Fibroblast of upper back skin (primary cell): Measurements from ENCODE around the gene SEL1L3.

Experiments
- DNase-seq: peaks from one replicate; pipeline ENCODE4 v3.0.0-alpha.2; 2013

The SEL1L3 gene

DNA sequence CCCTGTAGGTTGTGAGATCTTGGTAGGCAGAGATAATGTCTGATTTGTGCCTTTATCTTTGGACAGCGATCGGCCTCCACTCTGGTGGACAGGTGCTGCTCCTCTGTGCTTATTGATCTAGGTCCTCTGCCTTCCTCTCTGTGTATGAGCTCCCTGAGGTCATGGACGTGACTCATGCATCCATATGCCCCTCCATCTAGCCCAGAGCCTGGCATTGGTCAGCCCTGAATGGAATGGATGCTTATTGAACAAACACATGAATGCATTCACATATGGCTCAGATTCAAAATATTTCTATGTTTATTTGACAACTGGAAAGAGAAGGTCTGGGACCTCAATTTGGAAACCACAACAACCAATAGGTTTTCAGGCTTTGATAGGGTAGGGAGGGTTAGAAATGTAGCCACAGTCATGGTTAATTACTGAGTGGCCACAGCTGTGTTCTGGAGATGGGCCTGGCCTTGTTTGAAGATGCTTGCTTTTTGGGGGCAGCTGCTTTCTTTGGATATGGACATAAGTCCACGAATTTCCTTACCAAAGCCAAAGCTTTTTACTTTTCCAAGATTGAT lies 76.2 kb downstream of the SEL1L3 start:
- DNase-seq = no peak

DNA sequence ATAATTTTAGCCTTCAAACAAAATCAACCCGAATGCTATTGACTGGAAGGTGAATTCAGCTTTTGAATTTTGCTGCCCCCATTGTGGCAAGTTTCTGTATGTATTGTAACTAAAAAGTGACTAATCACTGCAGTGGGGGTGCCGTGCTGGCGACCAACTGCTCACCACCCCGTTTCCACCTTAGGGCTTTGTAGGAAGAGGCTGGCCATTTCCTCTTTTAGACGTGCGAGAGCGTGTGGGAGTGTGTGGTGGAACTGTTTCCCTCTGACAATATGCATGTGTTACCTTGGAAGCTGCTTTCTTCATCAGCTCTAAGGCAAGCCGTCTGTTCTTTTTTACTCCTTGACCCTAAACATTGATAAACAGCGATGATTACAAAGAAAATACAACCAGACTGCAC lies 78.8 kb downstream of the SEL1L3 start:
- DNase-seq = no peak

DNA sequence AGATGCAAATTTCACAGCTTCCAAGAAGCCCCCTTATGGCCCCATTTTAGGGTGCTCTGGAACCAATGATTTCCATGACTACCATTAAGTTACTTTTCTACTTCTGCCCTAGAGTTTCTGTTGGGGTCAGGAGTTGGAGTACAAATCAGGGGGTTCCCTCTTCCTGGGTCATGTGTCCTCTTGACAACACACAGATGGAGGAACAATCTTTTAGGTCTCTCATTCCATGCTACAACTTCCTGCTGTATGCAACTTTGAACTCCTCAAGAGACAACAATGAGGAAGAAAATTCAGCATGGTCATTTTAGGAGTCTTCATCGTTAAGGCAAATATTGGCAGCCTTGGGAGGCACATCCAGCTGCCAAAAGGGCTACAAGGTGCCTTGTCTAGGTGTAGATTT lies 79.7 kb downstream of the SEL1L3 start:
- DNase-seq = no peak

DNA sequence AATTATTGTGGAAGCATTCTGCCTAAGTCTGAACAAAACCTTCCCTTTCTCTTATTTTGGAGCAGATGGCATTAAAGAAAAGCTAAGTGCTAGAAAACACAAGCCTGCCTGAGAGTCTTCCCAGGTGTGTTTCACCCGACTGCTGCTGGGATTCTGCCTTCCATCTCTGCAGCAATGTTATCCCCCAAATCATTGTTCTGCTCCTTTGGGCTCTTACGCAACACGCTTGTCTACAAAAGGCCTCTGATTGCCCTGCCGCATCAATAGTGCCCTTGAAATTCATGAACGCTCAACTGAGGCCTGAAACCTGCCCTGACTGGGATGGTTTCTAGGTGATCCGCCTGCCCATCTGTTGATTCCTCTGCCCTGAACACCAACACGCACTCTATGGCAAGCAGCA lies 80.3 kb downstream of the SEL1L3 start:
- no peak for DNase-seq

DNA sequence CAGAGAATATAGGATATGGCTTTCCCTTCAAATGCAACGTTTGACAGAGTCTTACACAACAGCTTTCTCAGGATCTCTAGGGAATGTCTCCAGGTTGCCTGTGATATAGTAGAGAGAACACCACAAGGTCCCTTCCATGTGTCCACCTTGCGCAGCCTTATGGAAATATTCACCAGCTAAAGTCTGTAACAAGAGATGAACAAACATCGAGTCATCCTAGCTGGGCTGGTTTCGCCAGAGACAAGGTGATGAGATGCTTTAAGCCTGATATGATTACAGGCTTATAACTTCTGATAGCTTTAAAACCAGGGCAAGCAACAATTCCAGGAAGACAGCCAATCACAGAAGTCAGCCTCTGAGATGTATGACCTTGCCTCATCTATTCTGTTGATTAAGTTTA lies 83.8 kb downstream of the SEL1L3 start:
- DNase-seq = no peak

DNA sequence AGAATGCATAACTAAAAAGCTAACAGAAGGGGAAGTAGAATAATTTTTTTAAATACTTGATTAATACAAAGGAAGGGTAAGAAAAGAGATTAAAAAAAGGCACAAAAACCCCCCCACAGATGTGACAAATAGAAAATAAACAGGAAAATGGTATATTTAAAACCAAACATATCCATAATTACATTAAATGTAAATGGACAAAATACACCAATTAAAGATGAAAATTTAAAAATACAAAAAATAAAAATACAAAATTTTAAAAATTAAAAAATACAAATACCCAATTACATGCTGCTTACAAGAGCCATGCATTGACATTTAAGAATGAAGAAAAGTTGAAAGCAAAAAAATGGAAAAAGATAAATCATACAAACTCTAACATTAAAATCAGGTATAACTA lies 86.0 kb downstream of the SEL1L3 start:
- no peak for DNase-seq

DNA sequence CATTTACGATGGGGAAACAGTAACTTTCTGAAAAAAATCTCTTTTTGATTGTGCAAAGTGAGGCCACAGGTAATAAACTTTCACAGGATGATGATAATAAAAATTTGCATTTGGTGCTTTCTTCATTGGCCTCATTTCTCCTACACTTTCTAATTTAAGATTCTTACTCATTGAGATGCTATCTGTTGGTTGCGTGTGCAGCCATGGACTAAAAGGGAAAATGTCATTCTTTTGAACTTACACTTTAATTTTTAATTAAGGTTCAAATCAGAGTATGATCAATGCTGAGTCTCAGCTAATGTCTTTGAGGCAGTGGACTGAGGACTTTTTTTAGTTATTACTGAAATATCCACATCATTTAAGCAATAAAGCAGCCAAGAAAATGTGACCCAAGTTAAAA lies 87.6 kb downstream of the SEL1L3 start:
- DNase-seq = no peak

DNA sequence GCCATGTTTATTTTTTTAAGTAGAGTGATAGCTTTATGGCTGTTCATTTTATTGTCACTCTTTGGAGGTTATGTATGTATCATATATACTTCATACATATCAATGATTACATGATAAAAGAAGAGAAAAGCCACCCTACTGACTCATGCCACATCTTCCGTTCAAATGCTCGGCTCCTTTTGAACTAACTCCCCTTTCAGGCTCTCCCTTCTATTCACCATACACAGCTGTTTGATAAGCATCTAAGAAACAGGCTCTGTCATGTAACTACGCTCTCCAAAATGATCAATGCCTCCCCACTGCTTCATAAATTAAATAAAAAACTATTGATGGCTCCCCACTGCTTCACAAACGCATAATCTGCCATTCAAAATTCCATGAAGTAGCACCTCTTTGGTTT lies 89.4 kb downstream of the SEL1L3 start:
- DNase-seq = no peak

DNA sequence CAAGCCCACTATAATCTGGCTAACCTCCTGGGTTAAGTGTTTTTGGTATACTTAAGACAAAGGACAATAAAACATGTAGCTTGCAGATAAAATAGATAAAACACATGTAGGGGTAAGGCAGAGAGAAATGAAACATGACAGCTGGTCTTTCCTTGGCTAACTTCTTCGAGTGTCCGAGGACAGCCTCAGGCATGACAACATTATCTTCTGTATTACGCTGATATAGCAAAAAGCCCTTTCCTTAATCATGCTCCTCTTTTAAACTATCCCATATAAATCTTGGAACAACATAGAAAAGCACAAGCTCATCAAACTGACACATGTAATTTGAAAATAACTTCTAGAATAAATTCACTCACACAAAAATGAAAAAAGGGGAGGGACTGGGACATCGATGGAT lies 91.1 kb downstream of the SEL1L3 start:
- no peak for DNase-seq

DNA sequence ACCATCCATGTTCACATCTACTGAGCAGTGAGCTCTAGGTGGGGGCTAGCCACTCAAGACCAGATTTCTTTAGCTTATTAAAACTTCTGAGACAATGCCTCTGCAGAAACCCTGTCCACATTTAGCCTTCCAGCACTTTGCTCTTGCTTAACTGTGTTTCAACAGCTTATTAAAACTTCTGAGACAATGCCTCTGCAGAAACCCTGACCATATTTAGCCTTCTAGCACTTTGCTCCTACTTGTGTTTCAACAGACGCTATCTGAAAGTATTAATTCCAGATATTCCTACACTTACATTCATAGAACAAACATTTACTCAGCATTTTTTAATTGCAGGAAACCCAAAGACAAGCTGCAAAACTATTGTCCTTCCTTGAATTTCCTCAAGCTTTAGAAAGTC lies 91.9 kb downstream of the SEL1L3 start:
- no peak for DNase-seq

DNA sequence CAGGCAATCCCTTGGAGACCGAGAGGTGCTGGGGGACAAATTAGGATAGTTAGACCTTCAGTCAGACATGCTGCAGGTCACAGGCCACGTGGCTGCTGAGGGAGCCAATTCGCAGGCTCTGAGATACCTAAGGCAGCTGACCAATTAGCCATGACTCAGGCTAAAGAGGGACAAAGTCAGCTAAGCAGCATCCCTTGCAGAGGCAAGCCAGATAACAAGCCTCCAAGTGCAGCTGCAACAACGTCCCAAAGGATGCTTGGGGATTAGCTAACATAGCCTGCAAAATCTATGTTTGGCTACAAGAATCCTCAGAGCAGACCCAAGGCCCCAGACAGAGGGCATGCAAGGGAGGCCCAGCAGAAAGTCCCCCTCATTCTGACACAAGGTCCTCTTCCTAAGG lies 93.5 kb downstream of the SEL1L3 start:
- peak; percentile 27 for DNase-seq

DNA sequence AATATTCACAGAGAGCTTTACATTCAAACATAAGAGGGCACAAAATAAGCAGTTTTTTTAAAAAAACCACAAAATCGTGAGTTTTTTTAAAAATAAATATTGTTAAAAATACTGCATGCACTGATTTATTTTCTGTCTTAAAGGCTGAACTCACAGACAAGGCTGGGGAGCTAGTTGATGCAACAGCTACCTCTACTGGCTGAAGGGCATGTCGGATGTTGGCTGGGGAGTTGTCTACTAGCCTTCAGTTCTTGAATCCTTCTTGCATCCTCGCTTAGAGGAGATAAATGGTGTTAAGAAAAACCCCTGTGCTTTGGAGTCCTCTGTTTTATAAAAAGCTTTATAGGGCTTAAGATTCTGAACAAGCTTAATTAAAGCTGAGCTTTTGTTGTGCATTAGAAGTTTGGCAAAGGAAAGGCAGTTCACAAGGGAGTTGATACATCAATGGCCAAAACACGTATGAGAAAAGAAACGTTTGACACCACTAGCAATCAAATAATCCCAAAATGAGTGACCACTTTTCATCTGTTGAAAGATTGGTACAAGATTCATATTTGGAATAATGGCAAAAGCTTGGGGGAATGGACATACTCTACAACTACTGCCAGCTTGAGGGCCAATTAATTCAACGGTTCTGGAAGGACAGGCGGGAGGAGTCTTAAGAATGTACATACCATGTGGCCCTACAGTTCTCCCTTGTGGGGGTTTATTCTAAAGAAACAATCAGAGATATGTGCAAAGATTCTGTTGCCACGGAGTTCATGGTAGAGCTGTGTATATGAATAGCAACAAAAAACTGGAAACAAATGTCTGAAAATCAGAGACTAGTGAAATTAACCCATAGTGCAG lies 94.7 kb downstream of the SEL1L3 start:
- peak; percentile 71 for DNase-seq

DNA sequence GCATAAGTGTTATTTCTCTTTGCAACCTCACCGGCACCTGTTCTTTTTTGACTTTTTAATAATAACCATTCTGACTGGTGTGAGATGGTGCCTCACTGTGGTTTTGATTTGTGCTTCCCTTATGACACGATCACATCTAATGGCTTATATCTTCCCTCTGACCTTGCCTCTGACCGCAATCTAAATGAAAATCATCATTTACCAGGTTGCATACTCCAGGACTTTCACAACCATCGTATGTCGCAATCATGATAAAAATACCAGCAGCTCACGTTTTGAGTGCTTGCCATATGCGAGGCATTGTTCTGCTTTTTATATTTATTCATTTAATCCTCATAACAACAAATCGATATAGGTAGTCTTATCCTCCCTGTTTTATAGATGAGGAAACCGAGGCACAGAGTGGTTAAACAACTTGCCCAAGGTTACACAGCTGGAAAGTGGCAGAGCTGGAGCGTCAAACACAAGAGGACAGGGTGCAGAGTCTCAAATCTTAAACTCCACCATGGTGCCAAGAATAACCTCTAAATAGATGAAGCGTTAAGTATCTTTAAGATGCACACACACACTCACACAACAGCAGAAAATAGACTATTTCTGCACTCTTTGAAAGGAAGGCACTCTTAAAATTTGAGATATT lies 102.2 kb downstream of the SEL1L3 start:
- DNase-seq = peak; percentile 21

DNA sequence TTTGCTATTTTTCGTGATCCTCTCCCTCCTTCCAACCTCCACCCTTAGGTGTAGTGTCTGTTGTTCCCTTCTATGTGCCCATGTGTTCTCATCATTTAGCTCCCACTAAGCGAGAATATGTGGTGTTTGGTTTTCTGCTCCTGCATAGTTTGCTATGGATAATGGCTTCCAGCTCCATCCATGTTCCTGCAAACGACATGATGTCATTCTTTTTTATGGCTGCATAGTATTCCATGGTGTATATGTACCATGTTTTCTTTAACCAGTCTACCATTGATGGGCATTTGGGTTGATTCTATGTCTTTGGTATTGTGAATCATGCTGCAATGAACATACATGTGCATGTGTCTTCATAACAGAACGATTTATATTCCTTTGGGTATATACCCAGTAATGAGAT lies 102.7 kb downstream of the SEL1L3 start:
- DNase-seq = no peak

DNA sequence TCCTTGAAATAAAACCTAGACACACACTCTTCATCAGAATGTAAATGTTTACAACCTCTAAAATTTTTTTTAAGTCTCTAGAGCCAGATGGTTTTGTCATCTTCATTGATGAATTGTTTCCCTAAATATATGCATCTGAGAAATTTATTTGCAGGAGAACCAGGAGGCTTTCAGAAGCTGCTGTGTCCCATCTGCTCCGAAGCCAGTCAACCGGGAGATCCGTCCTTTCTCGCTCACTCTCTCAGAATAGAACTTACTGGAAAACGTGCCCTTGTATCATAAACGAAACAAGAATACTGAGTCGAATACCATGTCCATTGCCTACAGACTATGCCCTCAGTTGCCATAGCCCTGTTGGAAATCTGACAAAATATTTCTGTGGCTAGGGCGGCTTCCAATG lies 103.7 kb downstream of the SEL1L3 start:
- no peak for DNase-seq

DNA sequence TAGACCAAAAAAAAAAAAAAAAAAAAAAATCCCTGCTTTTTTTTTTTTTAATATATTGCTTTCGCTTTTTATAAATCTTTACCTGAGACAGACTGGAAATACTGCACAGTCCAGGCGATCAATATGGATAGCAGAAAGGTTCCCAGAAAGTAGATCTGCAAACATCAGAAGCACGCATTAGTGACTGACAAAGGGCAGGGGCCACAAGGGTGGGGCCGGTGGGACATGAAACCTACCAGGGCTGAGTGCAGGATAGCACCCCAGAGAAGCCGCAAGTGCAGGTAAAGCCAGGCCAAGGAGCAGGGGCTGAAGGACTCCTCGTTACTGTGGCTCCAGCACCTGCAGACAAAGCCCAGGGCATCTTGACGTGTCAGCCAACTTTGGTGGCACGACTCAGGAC lies 105.3 kb downstream of the SEL1L3 start:
- no peak for DNase-seq

DNA sequence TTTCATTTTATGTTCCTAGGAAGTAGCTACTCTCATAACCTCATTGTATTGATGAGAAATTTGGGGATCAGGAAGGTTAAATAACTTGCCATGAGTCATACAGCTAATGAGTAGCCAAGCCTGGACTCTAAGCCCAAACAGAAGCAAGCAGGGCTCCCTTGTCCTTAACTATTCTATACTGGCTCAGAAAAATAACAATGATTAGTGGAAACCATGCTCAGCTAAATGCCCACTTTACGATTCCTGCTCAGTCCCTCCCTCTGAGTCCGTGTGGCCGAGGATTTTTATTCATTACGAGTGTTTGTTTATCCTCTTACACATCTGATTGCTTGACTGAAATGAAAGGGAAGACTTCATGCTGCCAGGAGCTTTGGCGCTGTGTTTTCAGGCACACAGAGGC lies 106.3 kb downstream of the SEL1L3 start:
- DNase-seq = no peak

DNA sequence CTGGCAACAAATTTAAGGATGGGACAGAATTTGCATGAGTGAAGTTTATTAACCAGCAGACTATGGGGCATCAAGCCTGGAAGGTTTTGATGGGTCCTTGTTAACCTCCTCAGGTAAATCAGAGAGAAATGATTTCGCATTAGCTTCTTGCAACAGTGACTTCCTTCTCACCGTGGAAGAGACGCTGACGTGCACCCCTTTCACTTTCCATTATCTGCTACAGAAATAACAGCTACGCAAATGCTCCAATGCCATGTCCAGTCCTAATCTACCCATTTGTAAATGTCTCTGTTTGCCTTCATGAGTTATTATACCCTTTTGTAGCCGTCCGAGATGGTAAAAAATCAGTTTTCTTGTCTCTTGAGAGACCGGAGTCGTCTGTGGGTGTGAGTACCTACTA lies 106.9 kb downstream of the SEL1L3 start:
- no peak for DNase-seq

DNA sequence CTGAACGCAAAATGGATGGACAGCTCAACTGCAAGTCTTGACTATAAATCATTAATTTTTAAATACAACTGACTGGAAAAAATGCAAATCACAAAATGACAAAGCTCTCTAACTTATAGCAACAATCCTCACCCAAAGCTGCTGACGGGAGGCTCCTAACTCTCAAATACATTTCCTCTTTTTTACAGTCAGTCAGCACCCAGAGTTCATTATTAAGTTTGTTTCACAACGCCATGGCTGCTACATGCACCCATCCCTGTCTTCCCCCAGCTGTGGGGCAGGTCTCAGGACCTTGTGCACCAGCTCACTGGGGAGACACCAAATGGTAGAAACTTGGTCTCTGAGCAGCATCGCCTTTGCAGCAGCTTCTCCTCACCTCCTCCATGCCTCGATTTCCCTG lies 109.5 kb downstream of the SEL1L3 start:
- no peak for DNase-seq

DNA sequence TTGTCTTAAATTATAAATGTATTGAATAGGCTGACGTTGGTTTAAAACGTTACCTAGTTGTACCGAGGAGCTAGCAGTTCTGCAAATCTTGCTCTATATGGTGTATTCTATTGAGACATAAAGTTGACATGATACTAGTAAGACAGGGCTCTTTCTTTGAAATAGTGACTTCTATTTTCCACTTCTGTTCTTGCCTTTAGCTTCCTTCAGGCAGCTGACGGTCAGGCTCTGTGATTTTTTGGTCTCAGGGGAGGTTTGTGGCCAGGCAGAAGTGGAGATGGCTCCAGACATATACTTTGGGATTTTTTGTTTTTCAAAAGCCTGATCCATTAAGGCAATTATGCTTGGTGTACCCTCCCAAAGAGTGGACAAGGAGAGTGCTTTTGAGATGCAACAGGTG lies 111.9 kb downstream of the SEL1L3 start:
- DNase-seq = no peak

DNA sequence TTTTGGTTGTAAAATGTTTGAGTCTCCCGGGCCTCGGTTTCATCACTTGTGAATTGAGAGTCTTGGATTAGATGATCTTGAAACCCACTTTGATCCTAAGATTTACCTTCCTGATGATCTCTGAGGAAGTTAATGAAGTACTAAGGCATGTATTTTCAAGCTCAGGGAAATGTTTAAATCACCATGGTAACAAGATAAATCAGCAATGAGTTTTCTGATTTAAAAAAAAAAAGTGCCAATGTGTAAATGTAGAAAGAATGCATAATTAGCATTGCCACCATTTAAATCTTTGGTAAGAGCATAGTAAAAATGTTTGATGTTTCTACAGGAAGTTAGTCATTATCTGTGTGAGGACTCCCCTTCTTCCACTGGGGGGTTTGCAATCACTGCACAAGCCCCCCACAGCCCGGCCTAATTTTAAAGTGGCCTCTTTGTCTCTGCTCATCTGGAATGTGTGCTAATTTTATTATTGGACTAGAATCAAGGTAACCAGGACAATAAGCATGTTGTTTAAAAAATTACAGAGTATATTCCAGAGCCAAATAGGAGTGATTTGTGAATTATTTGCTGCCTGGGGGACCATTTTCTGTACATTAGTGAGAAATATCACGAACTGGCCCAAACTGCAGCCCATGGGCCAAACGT lies 113.5 kb downstream of the SEL1L3 start:
- no peak for DNase-seq

DNA sequence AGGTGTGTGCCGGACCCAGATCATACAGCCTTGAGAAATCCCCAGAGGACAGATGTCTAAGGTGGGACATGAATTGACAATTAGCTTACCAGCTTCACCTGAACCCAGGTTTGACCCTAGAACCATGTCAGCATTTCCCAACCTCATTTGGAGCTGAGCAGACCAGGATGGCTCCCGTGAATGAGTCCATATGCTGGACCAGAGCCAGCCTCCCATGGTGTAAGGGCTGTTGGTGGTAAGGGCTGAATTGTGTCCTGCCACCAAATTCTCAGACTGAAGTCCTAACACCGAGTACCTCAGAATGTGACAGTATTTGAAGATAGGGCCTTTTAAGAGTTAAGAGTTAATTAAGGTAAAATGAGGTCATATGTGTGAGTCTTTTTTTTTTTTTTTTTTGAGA lies 118.8 kb downstream of the SEL1L3 start:
- no peak for DNase-seq

DNA sequence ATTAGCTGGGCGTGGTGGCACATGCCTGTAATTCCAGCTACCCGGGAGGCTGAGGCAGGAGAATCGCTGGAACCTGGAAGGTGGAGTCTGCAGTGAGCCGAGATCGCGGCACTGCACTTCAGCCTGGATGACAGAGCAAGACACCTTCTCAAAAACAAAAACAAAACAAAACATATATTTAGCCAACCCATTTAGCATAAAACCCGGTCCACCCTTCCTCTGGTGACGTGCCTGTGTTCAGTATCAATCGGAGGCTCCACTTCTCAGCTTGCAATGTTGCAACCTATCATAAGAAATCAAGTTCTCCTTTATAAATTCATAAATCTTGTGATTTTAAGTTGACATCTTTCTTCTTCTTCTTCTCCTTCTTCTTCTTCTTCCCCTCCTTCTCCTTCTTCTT lies 133.2 kb downstream of the SEL1L3 start:
- no peak for DNase-seq

DNA sequence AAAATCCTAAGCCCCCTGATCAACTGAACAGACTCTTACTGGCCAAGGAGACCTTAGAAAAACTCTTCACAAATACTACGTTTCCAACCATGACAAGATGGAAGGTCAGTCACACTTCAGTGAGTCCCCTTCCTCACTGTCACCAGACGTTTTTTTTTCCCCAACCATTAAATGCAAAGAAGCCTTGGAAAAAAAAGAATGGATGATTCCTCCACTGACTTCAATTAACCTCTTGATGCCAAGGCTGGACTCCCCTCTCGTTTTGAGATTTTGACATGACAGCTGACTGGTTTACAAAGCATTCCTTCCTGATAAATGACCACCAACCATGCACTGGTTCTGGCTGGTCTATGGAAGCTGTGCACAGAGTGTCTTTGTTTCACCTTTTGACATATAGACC lies 133.9 kb downstream of the SEL1L3 start:
- DNase-seq = no peak
